Astrocyte (in vitro differentiated cells and primary cell): ENCODE data around the gene NPHP4. TPM values are rescaled to one million over a fixed set of nuclear protein-coding genes. Genes with fewer than 3 reads are reported as not detected.

ENCODE experiments used
- DNase-seq: peaks from one replicate; pipeline ENCODE4 v3.0.0-alpha.2; 2010; ENCODE audit warnings: low read depth
- FAIRE-seq: peaks from 2 replicates; lab custom pipeline; 2011; peaks lifted over from hg19 to GRCh38; lab: Jason Lieb, UNC
- H2AFZ ChIP-seq: 2 replicates; pipeline ENCODE4 v1.6.0; 2012; ENCODE audit warnings: low read depth, low read length, inconsistent platforms
- H3K27ac ChIP-seq: 2 replicates; pipeline ENCODE4 v1.5.1; 2011; ENCODE audit warnings: low read depth, low read length, inconsistent platforms
- H3K27me3 ChIP-seq: 2 replicates; pipeline ENCODE4 v1.6.0; 2011; ENCODE audit warnings: low read length, inconsistent platforms; ENCODE audit not compliant: insufficient read depth
- H3K36me3 ChIP-seq: 2 replicates; pipeline ENCODE4 v1.5.1; 2011; ENCODE audit warnings: low read length, inconsistent platforms; ENCODE audit not compliant: insufficient read depth
- H3K4me1 ChIP-seq: 2 replicates; pipeline ENCODE4 v1.5.1; 2011; ENCODE audit warnings: low read length, inconsistent platforms; ENCODE audit not compliant: insufficient read depth
- H3K4me2 ChIP-seq: 2 replicates; pipeline ENCODE4 v1.6.0; 2012; ENCODE audit warnings: low read length, inconsistent platforms
- H3K4me3 ChIP-seq: 2 replicates; pipeline ENCODE4 v1.5.1; 2011; ENCODE audit warnings: low read depth, mild to moderate bottlenecking, low read length, inconsistent platforms; ENCODE audit not compliant: insufficient read depth
- H3K79me2 ChIP-seq: 2 replicates; pipeline ENCODE4 v1.6.0; 2012; ENCODE audit warnings: mild to moderate bottlenecking, low read length, inconsistent platforms; ENCODE audit not compliant: insufficient read depth
- H3K9ac ChIP-seq: 2 replicates; pipeline ENCODE4 v1.6.0; 2012; ENCODE audit warnings: mild to moderate bottlenecking, low read length, inconsistent platforms
- H3K9me3 ChIP-seq: 2 replicates; pipeline ENCODE4 v1.5.1; 2012; ENCODE audit warnings: low read depth, mild to moderate bottlenecking, low read length, inconsistent platforms; ENCODE audit not compliant: insufficient read depth
- H4K20me1 ChIP-seq: 2 replicates; pipeline ENCODE4 v1.6.0; 2012; ENCODE audit warnings: low read length, inconsistent platforms; ENCODE audit not compliant: insufficient read depth
- H3K27ac Mint-ChIP-seq: one replicate; pipeline ENCODE4 v1.8.0; 2021; ENCODE audit warnings: mild to moderate bottlenecking, mixed read lengths; ENCODE audit not compliant: unreplicated experiment
- H3K27me3 Mint-ChIP-seq: one replicate; pipeline ENCODE4 v1.8.0; 2021; ENCODE audit warnings: low read depth, mixed read lengths; ENCODE audit not compliant: unreplicated experiment
- H3K36me3 Mint-ChIP-seq: one replicate; pipeline ENCODE4 v1.8.0; 2021; ENCODE audit warnings: low read depth, mixed read lengths; ENCODE audit not compliant: unreplicated experiment
- H3K4me1 Mint-ChIP-seq: one replicate; pipeline ENCODE4 v1.8.0; 2021; ENCODE audit warnings: low read depth, mixed read lengths; ENCODE audit not compliant: unreplicated experiment
- H3K4me3 Mint-ChIP-seq: one replicate; pipeline ENCODE4 v1.8.0; 2021; ENCODE audit warnings: mild to moderate bottlenecking, moderate library complexity, mixed read lengths; ENCODE audit not compliant: unreplicated experiment
- H3K9me3 Mint-ChIP-seq: one replicate; pipeline ENCODE4 v1.8.0; 2021; ENCODE audit warnings: mild to moderate bottlenecking, mixed read lengths; ENCODE audit not compliant: unreplicated experiment
- CTCF ChIP-seq: IDR thresholded peaks from 2 replicates; pipeline ENCODE4 v1.5.1; 2011; ENCODE audit warnings: low read depth, mild to moderate bottlenecking, inconsistent platforms, low read length, moderate library complexity; ENCODE audit not compliant: insufficient read depth
- EZH2 ChIP-seq: IDR thresholded peaks from 2 replicates; pipeline ENCODE4 v1.6.1; 2012; ENCODE audit warnings: mild to moderate bottlenecking, low read length, inconsistent platforms; ENCODE audit not compliant: insufficient read depth
- total RNA-seq: library from RNA; stranded (reverse); gene quantifications from 2 replicates; pipeline ENCODE4 v1.2.1, GENCODE V29; 2021

The NPHP4 gene
- total RNA-seq, 1 donor from 2014 or later, result 8.4 TPM

GRCh38 chr1:5833911-5834310 is 158.3 kb downstream of the NPHP4 start:
- no peak overlapping the region for H3K9ac ChIP-seq
- H3K9me3 Mint-ChIP-seq, result no peaks in the 10 kb centered on the region
- no peaks in the 10 kb centered on the region for H3K4me1 ChIP-seq

GRCh38 chr1:5832916-5833895 is 159.0 kb downstream of the NPHP4 start:
- Mint-ChIP-seq H3K27ac (no peak overlapping the region), H3K9me3 (no peaks in the 10 kb centered on the region), H3K4me1 (no peaks in the 10 kb centered on the region), H3K27me3 (peaks cover 41% of the 10 kb centered on the region), H3K36me3 (no peaks in the 10 kb centered on the region), H3K4me3 (no peak overlapping the region)
- DNase-seq, result no peak
- Histone ChIP-seq H3K4me2 (no peak overlapping the region), H3K4me3 (no peak overlapping the region), H3K36me3 (no peaks in the 10 kb centered on the region), H3K9ac (no peak overlapping the region), H2AFZ (no peak overlapping the region), H3K27ac (no peak overlapping the region), H3K79me2 (no peaks in the 10 kb centered on the region), H3K9me3 (peaks cover 3% of the 10 kb centered on the region), H3K27me3 (no peaks in the 10 kb centered on the region), H3K4me1 (no peaks in the 10 kb centered on the region), H4K20me1 (no peaks in the 10 kb centered on the region)
- no peak for TF ChIP-seq CTCF
- no peak for TF ChIP-seq EZH2
- no peak for FAIRE-seq

More at GRCh38 chr1:5833911-5834310, 158.3 kb downstream of the NPHP4 start:
- DNase-seq, result no peak
- Mint-ChIP-seq H3K4me1 (no peaks in the 10 kb centered on the region), H3K4me3 (no peak overlapping the region), H3K27me3 (peaks cover 46% of the 10 kb centered on the region), H3K36me3 (no peaks in the 10 kb centered on the region), H3K27ac (no peak overlapping the region)
- Histone ChIP-seq H3K27ac (no peak overlapping the region), H3K4me2 (no peak overlapping the region), H3K4me3 (no peak overlapping the region), H3K27me3 (no peaks in the 10 kb centered on the region), H4K20me1 (no peaks in the 10 kb centered on the region), H3K36me3 (no peaks in the 10 kb centered on the region), H3K79me2 (no peaks in the 10 kb centered on the region), H2AFZ (no peak overlapping the region), H3K9me3 (peaks cover 3% of the 10 kb centered on the region)
- no peak for TF ChIP-seq EZH2
- TF ChIP-seq CTCF, result no peak
- no peak for FAIRE-seq
